ENCODE measurements around the gene ABCA12. TPM values are rescaled to one million over a fixed set of nuclear protein-coding genes. Genes with fewer than 3 reads are reported as not detected.
A peak's percentile ranks its signal among the peaks of the same experiment; 100 is the strongest.

The ABCA12 gene
- total and polyA plus RNA-seq, 10 of the 15 experiments (the other 5 are each of a cell fraction or from before 2014, with no cell fraction given), result 1.2 to 12.1 (median 6.0) TPM

DNA sequence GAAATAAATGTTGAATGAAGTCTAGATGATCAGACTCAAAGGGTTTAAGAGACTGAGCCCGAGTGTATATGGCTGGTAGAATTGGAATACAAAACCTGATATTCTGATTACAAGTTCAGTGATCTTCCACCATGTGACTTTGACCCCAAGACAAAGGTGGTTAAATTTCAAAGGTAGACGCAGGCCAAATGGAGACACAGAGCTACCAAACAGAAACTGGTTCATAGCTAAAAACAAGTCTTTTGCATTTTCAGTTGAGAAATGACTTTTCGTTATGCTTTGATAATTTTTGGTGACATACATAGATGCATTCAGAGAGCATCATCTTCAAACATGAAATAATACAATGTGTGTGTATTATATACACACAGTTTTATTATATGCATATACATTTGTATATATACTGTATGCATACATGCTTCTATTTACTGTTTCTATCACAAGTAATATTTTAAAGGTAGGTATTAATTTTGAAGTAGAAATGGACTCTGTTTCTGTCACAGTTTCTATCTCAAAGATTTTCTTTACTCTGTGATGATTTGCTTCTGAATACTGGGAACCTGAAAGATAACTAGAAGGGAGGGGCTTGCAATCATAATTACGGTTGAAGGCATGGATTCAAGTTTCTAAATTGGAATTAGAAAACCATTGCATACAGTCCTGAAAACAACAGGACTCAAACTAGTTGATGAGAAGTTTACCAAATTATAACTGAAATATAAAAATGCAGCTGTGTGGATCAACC is 142.3 kb downstream of the ABCA12 start (continued):
- TF ChIP-seq BHLHE40 (IDR thresholded peaks at IDR 0.05; ENCODE audit: borderline replicate concordance in 1 of 2, low read depth in 2 of 2, low read length in 1 of 2), result no peak
- peak; percentile 71; the same call in 1 of the 2 replicates for TF ChIP-seq MTA2 (IDR thresholded peaks at IDR 0.05; ENCODE audit: low read depth)
- TF ChIP-seq, protein P1, sequence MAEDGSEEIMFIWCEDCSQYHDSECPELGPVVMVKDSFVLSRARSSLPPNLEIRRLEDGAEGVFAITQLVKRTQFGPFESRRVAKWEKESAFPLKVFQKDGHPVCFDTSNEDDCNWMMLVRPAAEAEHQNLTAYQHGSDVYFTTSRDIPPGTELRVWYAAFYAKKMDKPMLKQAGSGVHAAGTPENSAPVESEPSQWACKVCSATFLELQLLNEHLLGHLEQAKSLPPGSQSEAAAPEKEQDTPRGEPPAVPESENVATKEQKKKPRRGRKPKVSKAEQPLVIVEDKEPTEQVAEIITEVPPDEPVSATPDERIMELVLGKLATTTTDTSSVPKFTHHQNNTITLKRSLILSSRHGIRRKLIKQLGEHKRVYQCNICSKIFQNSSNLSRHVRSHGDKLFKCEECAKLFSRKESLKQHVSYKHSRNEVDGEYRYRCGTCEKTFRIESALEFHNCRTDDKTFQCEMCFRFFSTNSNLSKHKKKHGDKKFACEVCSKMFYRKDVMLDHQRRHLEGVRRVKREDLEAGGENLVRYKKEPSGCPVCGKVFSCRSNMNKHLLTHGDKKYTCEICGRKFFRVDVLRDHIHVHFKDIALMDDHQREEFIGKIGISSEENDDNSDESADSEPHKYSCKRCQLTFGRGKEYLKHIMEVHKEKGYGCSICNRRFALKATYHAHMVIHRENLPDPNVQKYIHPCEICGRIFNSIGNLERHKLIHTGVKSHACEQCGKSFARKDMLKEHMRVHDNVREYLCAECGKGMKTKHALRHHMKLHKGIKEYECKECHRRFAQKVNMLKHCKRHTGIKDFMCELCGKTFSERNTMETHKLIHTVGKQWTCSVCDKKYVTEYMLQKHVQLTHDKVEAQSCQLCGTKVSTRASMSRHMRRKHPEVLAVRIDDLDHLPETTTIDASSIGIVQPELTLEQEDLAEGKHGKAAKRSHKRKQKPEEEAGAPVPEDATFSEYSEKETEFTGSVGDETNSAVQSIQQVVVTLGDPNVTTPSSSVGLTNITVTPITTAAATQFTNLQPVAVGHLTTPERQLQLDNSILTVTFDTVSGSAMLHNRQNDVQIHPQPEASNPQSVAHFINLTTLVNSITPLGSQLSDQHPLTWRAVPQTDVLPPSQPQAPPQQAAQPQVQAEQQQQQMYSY (CRISPR knock-in tag; IDR thresholded peaks at IDR 0.05), result no peak
- TF ChIP-seq RAD21 (IDR thresholded peaks at IDR 0.05; ENCODE audit: insufficient read depth, low read depth, low read length), result no peak
- TF ChIP-seq JUNB (IDR thresholded peaks at IDR 0.05), result peak; percentile 87
- no peak for TF ChIP-seq ZNF207 (IDR thresholded peaks at IDR 0.05; ENCODE audit: borderline replicate concordance)

DNA sequence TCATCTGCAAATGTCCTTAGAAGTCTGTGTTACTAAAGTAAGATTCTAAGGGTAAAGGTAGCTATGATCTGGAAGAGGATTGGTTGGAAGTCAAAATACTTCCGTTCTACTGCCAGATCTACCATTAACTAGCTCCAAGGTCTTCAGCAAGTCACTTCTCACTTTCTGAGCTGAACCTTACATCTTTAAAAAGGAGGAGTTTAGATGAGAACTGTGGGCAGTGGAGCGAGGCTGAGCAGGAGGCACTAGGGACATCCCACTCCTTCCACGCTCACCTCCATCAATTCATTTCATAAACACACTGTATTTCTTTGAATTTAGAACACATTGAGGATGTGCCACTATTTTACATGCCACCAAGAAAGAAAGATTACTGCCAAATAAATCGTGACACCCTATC is 143.0 kb downstream of the ABCA12 start:
- Histone ChIP-seq H4K20me1 (ENCODE audit: control insufficient read depth, insufficient read depth) (no peaks in the 10 kb centered on the region), H3K79me2 (ENCODE audit: control insufficient read depth, insufficient read depth, low read length) (no peaks in the 10 kb centered on the region), H3K27me3 (replicated peaks in 1 of 2; ENCODE audit: control insufficient read depth in 2 of 2, insufficient read depth in 2 of 2, low read length in 1 of 2) (no peaks in the 10 kb centered on the region), H3K4me1 (ENCODE audit: control insufficient read depth, insufficient read depth, low read length) (peaks cover 20% of the 10 kb centered on the region), H3K27ac (ENCODE audit: control insufficient read depth, insufficient read depth) (peak overlapping the region; percentile 89), H3K4me3 (0 out of 2 replicates have a peak overlapping the region, but pooled peaks have one; percentile 21), H3K9me3 (replicated peaks; ENCODE audit: control insufficient read depth, insufficient read depth, low read length) (peaks cover 5% of the 10 kb centered on the region; the same call in 2 of the 3 replicates), H3K4me2 (ENCODE audit: control insufficient read depth, insufficient read depth) (peak overlapping the region; percentile 73), H3K36me3 (ENCODE audit: control insufficient read depth in 2 of 2, insufficient read depth in 2 of 2, low read length in 1 of 2) (no peaks in the 10 kb centered on the region), H2AFZ (ENCODE audit: control insufficient read depth, low read depth, low read length) (peak overlapping the region; percentile 47), H3K9ac (ENCODE audit: control insufficient read depth, insufficient read depth, low read length) (0 out of 2 replicates have a peak overlapping the region, but pooled peaks have one; percentile 21)
- SMC1A ChIA-PET (ENCODE audit: uncharacterized antibody, unreplicated experiment), result interaction anchor here (0.6 to 2.8 kb wide), 33 partner anchors 9 to 1981 kb away, joined by 3 to 11 read pairs (median 3); partner anchors contain the start of genes ATIC and BARD1
- in situ Hi-C loops (cut with MboI) (loop anchor here (5.0 to 10.0 kb wide), 2 partner anchors 258 to 1751 kb away; no protein-coding TSS in a partner anchor), intact Hi-C loops (cut with micrococcal nuclease; ENCODE audit: unreplicated experiment) (loop anchor here (5.0 to 10.0 kb wide), 3 partner anchors 261 to 1743 kb away; no protein-coding TSS in a partner anchor)
- TSS peak; percentile 60 for BruUV-seq (replicated peaks)
- POLR2A ChIA-PET, result interaction anchor here (0.6 to 1.6 kb wide), 7 partner anchors 10 to 1011 kb away, joined by 3 to 5 read pairs (median 3); partner anchors contain the start of gene ATIC
- CTCF ChIA-PET, result interaction anchor here (0.5 to 1.9 kb wide), 9 partner anchors 10 to 275 kb away, joined by 3 to 7 read pairs (median 4); no protein-coding TSS in a partner anchor
- RAD21 ChIA-PET (ENCODE audit: unreplicated experiment), result interaction anchor here (0.6 to 2.2 kb wide), 17 partner anchors 9 to 1744 kb away, joined by 3 to 9 read pairs (median 4); no protein-coding TSS in a partner anchor
- FAIRE-seq (peak; percentile 85), ATAC-seq (peak; percentile 81), DNase-seq (ENCODE audit: low read depth, low spot score) (no peak)
- 18% methylated on average over 4 of the region's 4 CpGs for whole genome bisulfite sequencing (ENCODE audit: insufficient coverage, insufficient replicate concordance, low lambda C conversion rate, missing lambda C conversion rate)
- TF ChIP-seq FOXM1 (IDR thresholded peaks at IDR 0.05; ENCODE audit: low read depth, low read length) (no peak), ZNF24 (IDR thresholded peaks at IDR 0.05) (no peak), PAX5 (IDR thresholded peaks at IDR 0.05; ENCODE audit: borderline replicate concordance, low read depth, low read length) (peak; percentile 47; the same call in 1 of the 2 replicates), CEBPB (IDR thresholded peaks at IDR 0.05; ENCODE audit: borderline replicate concordance in 1 of 2, low read depth in 2 of 2, low read length in 2 of 2) (no peak)
- TF ChIP-seq, protein P2, sequence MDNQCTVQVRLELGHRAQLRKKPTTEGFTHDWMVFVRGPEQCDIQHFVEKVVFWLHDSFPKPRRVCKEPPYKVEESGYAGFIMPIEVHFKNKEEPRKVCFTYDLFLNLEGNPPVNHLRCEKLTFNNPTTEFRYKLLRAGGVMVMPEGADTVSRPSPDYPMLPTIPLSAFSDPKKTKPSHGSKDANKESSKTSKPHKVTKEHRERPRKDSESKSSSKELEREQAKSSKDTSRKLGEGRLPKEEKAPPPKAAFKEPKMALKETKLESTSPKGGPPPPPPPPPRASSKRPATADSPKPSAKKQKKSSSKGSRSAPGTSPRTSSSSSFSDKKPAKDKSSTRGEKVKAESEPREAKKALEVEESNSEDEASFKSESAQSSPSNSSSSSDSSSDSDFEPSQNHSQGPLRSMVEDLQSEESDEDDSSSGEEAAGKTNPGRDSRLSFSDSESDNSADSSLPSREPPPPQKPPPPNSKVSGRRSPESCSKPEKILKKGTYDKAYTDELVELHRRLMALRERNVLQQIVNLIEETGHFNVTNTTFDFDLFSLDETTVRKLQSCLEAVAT (IDR thresholded peaks at IDR 0.05), result no peak
- TF ChIP-seq, protein P3, sequence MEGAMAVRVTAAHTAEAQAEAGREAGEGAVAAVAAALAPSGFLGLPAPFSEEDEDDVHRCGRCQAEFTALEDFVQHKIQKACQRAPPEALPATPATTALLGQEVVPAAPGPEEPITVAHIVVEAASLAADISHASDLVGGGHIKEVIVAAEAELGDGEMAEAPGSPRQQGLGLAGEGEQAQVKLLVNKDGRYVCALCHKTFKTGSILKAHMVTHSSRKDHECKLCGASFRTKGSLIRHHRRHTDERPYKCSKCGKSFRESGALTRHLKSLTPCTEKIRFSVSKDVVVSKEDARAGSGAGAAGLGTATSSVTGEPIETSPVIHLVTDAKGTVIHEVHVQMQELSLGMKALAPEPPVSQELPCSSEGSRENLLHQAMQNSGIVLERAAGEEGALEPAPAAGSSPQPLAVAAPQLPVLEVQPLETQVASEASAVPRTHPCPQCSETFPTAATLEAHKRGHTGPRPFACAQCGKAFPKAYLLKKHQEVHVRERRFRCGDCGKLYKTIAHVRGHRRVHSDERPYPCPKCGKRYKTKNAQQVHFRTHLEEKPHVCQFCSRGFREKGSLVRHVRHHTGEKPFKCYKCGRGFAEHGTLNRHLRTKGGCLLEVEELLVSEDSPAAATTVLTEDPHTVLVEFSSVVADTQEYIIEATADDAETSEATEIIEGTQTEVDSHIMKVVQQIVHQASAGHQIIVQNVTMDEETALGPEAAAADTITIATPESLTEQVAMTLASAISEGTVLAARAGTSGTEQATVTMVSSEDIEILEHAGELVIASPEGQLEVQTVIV (IDR thresholded peaks at IDR 0.05; ENCODE audit: borderline replicate concordance, partially characterized antibody), result no peak
